Measurements from ENCODE around the gene PTGDS. TPM values are rescaled to one million over a fixed set of nuclear protein-coding genes. Genes with fewer than 3 reads are reported as not detected.

Gene PTGDS
- total and polyA plus RNA-seq, 9 of the 15 experiments (the other 6 are each of a cell fraction or from before 2014, with no cell fraction given), result 0.46 to 7.1 (median 2.0) TPM

DNA sequence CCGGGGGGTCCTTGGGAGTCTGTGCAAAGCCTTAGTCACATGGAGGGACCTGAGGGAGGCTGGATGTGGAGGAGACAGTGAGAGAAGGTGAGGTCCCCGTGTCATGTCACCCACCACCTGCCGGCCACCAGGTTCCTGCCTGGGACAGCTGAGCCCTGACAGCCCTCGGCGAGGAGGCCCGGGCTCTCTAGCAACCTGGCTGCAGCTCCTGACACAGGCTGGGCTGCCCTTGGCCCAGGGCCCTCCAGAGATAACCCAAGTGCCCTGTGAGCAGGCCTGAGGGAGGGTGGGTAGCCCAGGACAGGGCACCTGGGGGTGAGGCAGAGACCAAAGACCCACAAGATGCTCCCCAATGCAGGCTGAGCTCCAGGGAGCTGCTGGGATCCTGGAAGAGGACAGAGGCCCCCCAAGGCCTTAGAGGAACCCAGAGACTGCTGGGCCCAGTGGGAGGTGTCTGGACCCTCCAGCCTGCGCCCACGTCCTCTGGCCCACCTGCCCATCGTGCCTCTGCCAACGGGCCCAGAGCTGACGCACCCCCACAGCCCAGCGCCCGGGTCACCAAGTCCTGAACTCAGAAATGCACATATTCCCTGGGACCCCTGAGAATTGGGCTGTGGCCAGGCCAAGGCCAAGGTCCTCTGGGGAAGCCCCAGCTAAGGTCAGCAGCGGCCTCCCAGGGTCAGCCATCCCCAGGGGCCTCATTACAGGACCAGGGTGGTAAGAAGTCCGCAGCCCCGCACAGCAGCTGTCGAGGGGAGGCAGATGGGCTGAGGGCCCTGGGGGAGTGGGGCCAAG lies 8.8 kb upstream of the PTGDS start:
- Histone ChIP-seq H3K9me1 (ENCODE audit: control insufficient read depth, insufficient read depth, low read length) (no peaks in the 10 kb centered on the region), H3K27me3 (ENCODE audit: control insufficient read depth in 2 of 2, insufficient read depth in 2 of 2, low read length in 2 of 2) (no peaks in the 10 kb centered on the region), H3K79me2 (ENCODE audit: control insufficient read depth, insufficient read depth, low read length) (no peaks in the 10 kb centered on the region), H3K4me2 (ENCODE audit: insufficient read depth, low read length) (no peak overlapping the region), H4K20me1 (replicated peaks; ENCODE audit: control insufficient read depth, insufficient read depth, low read length) (no peaks in the 10 kb centered on the region), H2AFZ (ENCODE audit: low read depth, low read length) (no peak overlapping the region), H3K9me3 (replicated peaks; ENCODE audit: control insufficient read depth, insufficient read depth, low read depth, low read length) (no peaks in the 10 kb centered on the region), H3K36me3 (ENCODE audit: control insufficient read depth, insufficient read depth, low read length) (no peaks in the 10 kb centered on the region), H3K27ac (ENCODE audit: extremely low read depth, low read depth, low read length) (no peak overlapping the region), H3K4me3 (no peak overlapping the region), H3K4me1 (replicated peaks in 1 of 2; ENCODE audit: control insufficient read depth in 2 of 2, insufficient read depth in 2 of 2, low read length in 2 of 2) (peaks cover 20 to 76% of the 10 kb centered on the region in 2 experiments; a peak in 4 of 5 replicates), H3K9ac (ENCODE audit: insufficient read depth in 1 of 2, low read depth in 2 of 2, low read length in 2 of 2) (peak overlapping the region in 1 of 2 experiments; percentile 58; a peak in 2 of 4 replicates)
- no TSS peak for BruUV-seq (replicated peaks)
- in situ Hi-C loops (cut with MboI), result no loop called here
- TF ChIP-seq HDAC8 (tag; IDR thresholded peaks at IDR 0.05) (no peak), CHCHD3 (CRISPR knock-in tag; IDR thresholded peaks at IDR 0.05) (no peak), ARID3B (CRISPR knock-in tag; IDR thresholded peaks at IDR 0.05; ENCODE audit: borderline replicate concordance) (no peak), BCL6 (CRISPR knock-in tag; IDR thresholded peaks at IDR 0.05) (no peak), FOXJ3 (CRISPR knock-in tag; IDR thresholded peaks at IDR 0.05) (no peak), SETDB1 (IDR thresholded peaks at IDR 0.05; ENCODE audit: low read length) (no peak), CLOCK (CRISPR knock-in tag; IDR thresholded peaks at IDR 0.05; ENCODE audit: borderline replicate concordance) (no peak), STAG1 (CRISPR knock-in tag; IDR thresholded peaks at IDR 0.05; ENCODE audit: borderline replicate concordance) (no peak), ZNF175 (CRISPR knock-in tag; IDR thresholded peaks at IDR 0.05; ENCODE audit: low read depth) (no peak), CTBP1 (IDR thresholded peaks at IDR 0.05; ENCODE audit: borderline replicate concordance) (no peak), TGIF2 (CRISPR knock-in tag; IDR thresholded peaks at IDR 0.05) (no peak), PCBP2 (IDR thresholded peaks at IDR 0.05; ENCODE audit: low read depth, low read length, poor library complexity, severe bottlenecking) (no peak), JUNB (CRISPR knock-in tag; conservative IDR thresholded peaks at IDR 0.05) (no peak), NCOA1 (IDR thresholded peaks at IDR 0.05; ENCODE audit: low read depth) (no peak), SMC3 (conservative IDR thresholded peaks at IDR 0.05; ENCODE audit: insufficient read depth, low read depth, low read length) (no peak)
- TF ChIP-seq, protein P1, sequence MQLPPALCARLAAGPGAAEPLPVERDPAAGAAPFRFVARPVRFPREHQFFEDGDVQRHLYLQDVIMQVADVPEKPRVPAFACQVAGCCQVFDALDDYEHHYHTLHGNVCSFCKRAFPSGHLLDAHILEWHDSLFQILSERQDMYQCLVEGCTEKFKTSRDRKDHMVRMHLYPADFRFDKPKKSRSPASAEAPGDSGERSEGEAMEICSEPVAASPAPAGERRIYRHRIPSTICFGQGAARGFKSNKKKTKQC (CRISPR knock-in tag; IDR thresholded peaks at IDR 0.05), result no peak
- WGBS (ENCODE audit: insufficient coverage, low coverage, missing lambda C conversion rate), result 62% methylated on average over 6 of the region's 17 CpGs
- CTCF ChIA-PET (ENCODE audit: low intra/inter-chr PET ratio), result no interaction called here
- DNase-seq (ENCODE audit: extremely low read depth in 1 of 4, low spot score in 3 of 4) (no peak), FAIRE-seq (no peak), ATAC-seq (no peak)
- POLR2A ChIA-PET, result interaction anchor here (0.7 kb wide), 1 partner anchor 29 kb away, joined by 3 read pairs; no protein-coding TSS in a partner anchor
- intact Hi-C loops (cut with micrococcal nuclease), result no loop called here
